ENCODE data around the gene NOL4L. TPM values are rescaled to one million over a fixed set of nuclear protein-coding genes. Genes with fewer than 3 reads are reported as not detected.

Gene NOL4L
- total RNA-seq, 1 experiment from 2014 or later, result 31.7 TPM

- Histone ChIP-seq H2BK12ac (ENCODE audit: insufficient read length, low read depth, low read length) (no peak overlapping the region), H3K23me2 (ENCODE audit: insufficient read length, low read depth, low read length, poor library complexity, severe bottlenecking) (no peaks in the 10 kb centered on the region), H3K4me2 (ENCODE audit: insufficient read depth, insufficient read length, low read length) (no peak overlapping the region), H3K14ac (ENCODE audit: insufficient read depth, low read length) (no peak overlapping the region), H3K56ac (ENCODE audit: insufficient read length, low read depth, low read length) (no peak overlapping the region), H4K8ac (replicated peaks; ENCODE audit: insufficient read length, low read depth, low read length) (no peak overlapping the region), H3K4ac (ENCODE audit: low read depth, low read length) (no peak overlapping the region), H2BK5ac (ENCODE audit: insufficient read length, low read length) (no peak overlapping the region), H3K9me3 (ENCODE audit: control insufficient read depth, low read depth, low read length) (no peaks in the 10 kb centered on the region), H3K79me2 (ENCODE audit: insufficient read depth, low read length) (no peaks in the 10 kb centered on the region), H2AK5ac (ENCODE audit: insufficient read length, low read length) (no peak overlapping the region), H4K91ac (ENCODE audit: insufficient read length, low read depth, low read length) (no peak overlapping the region), H2BK20ac (ENCODE audit: low read depth, low read length, poor library complexity, severe bottlenecking) (no peak overlapping the region), H3T11ph (ENCODE audit: low read length) (no peak overlapping the region), H3K79me1 (ENCODE audit: insufficient read depth, low read depth, low read length, poor library complexity, severe bottlenecking) (no peaks in the 10 kb centered on the region), H2BK15ac (ENCODE audit: low read depth, low read length) (no peak overlapping the region), H2BK120ac (ENCODE audit: low read depth, low read length, poor library complexity, severe bottlenecking) (no peak overlapping the region), H3K27ac (ENCODE audit: insufficient read length, low read depth, low read length) (no peak overlapping the region), H4K20me1 (ENCODE audit: control insufficient read depth, insufficient read depth, insufficient read length) (no peaks in the 10 kb centered on the region), H3K23ac (ENCODE audit: insufficient read length, low read depth, low read length) (no peak overlapping the region), H3K18ac (ENCODE audit: insufficient read length, low read depth, low read length) (no peak overlapping the region), H3K9ac (ENCODE audit: extremely low read depth, insufficient read length, low read length) (no peak overlapping the region), H3K27me3 (ENCODE audit: insufficient read depth, low read length) (no peaks in the 10 kb centered on the region), H2AFZ (ENCODE audit: low read length) (no peak overlapping the region), H3K4me1 (ENCODE audit: insufficient read depth, low read length) (no peaks in the 10 kb centered on the region), H4K5ac (ENCODE audit: insufficient read length, low read depth, low read length) (no peak overlapping the region)
- Mint-ChIP-seq H3K9me3 (no peaks in the 10 kb centered on the region), H3K27me3 (ENCODE audit: low read depth) (peaks cover 34% of the 10 kb centered on the region), H3K4me1 (peaks cover 22 to 23% of the 10 kb centered on the region in 2 experiments), H3K4me3 (no peak overlapping the region), H3K36me3 (ENCODE audit: insufficient read depth in 1 of 3, low read depth in 3 of 3) (no peaks in the 10 kb centered on the region), H3K27ac (no peak overlapping the region)
- no peak for DNase-seq
- no peak for TF ChIP-seq CTCF (conservative IDR thresholded peaks at IDR 0.05)
- WGBS (ENCODE audit: extremely low coverage, insufficient read length, low lambda C conversion rate), result no CpG with 5 or more reads among the region's 13 CpGs
Measured at GRCh38 chr20:32544893-32545840, 40.0 kb downstream of the NOL4L start.
